ENCODE results near the gene CIZ1. TPM values are rescaled to one million over a fixed set of nuclear protein-coding genes. Genes with fewer than 3 reads are reported as not detected.

CIZ1 gene
- total and polyA plus RNA-seq, 3 donors from 2014 or later, result 114 to 159 (median 115) TPM

GRCh38 chr9:128122809-128123175 lies 68.6 kb downstream of the CIZ1 start:
- H3K27ac ChIP-seq, result no peak overlapping the region
- no peak for DNase-seq
- H3K27me3 ChIP-seq, result no peaks in the 10 kb centered on the region
- H3K4me3 ChIP-seq, result no peak overlapping the region
- H3K9me3 ChIP-seq, result no peaks in the 10 kb centered on the region
- H3K36me3 ChIP-seq (ENCODE audit: low read depth, missing control alignments), result no peaks in the 10 kb centered on the region
- intact Hi-C loops (cut with DNase I; ENCODE audit: low total_unique reads), result no loop called here
- 91 to 94% methylated on average over 14 to 24 of the region's 24 CpGs for WGBS, 2 donors
- peaks cover 16% of the 10 kb centered on the region for H3K4me1 ChIP-seq
- TF ChIP-seq CTCF (IDR thresholded peaks at IDR 0.05), result no peak
- TF ChIP-seq POLR2A (IDR thresholded peaks at IDR 0.05), result no peak

DNA sequence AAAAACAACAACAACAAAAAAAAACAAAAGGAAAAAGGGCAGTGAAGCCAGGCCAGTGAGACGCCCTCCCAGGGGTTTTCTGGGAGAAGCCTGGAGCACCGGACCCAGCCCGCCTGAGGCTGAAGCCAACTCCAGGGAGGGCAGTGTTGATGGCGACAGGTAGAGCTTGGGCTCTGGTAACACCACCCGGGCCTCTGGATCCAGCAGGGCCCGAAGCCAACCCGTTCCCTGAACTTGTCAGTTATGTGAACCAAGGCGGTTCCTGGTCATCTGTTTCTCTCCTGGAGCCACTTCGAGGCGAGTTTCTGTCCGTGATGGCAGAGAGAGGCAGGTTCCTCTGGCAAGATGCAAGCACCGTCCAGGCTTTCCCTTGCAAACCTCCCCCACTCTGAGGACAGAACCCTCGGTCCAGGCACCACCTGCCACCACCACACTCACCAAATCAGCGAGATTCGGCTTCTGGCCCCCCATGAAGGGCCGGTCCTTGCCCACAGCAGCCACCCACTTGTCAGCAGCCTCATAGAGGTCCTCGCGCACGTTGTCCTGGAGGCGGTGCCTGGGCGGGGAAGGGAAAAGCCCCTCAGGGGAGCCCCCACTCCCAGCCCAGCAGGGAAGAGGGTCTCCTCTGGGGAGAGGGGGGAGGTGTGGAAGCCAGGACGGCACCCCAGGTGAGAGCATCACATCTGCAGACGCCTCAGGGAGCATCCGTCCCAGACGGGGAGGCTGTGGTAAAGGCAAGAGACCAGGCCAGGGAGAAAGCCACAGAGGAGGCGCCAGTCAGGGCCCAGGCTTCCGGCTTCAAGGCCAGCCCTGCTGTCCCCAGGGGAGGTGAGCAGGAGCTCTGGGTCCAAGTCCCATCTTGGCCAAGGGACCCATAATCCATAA lies 69.2 kb downstream of the CIZ1 start:
- TF ChIP-seq POLR2A (IDR thresholded peaks at IDR 0.05) (no peak), CTCF (IDR thresholded peaks at IDR 0.05) (no peak)
- DNase-seq, result no peak
- WGBS, 2 donors, result 87 to 90% methylated on average over 16 to 27 of the region's 27 CpGs
- H3K4me3 ChIP-seq, result no peak overlapping the region
- H3K27ac ChIP-seq, result no peak overlapping the region
- intact Hi-C loops (cut with DNase I; ENCODE audit: low total_unique reads), result no loop called here
- no peaks in the 10 kb centered on the region for H3K36me3 ChIP-seq (ENCODE audit: low read depth, missing control alignments)
- no peaks in the 10 kb centered on the region for H3K27me3 ChIP-seq
- H3K9me3 ChIP-seq, result no peaks in the 10 kb centered on the region
- H3K4me1 ChIP-seq, result peaks cover 17% of the 10 kb centered on the region

- WGBS, 2 donors, result 95 to 100% methylated on average over 5 of the region's 5 CpGs
- intact Hi-C loops (cut with DNase I; ENCODE audit: low total_unique reads), result no loop called here
Measured at GRCh38 chr9:128121466-128121810, 69.9 kb downstream of the CIZ1 start.

GRCh38 chr9:128120741-128121465 lies 70.5 kb downstream of the CIZ1 start:
- Histone ChIP-seq H3K4me1 (peaks cover 10% of the 10 kb centered on the region), H3K4me3 (no peak overlapping the region), H3K36me3 (ENCODE audit: low read depth, missing control alignments) (no peaks in the 10 kb centered on the region), H3K27ac (no peak overlapping the region), H3K9me3 (no peaks in the 10 kb centered on the region), H3K27me3 (no peaks in the 10 kb centered on the region)
- no peak for TF ChIP-seq POLR2A (IDR thresholded peaks at IDR 0.05)
- no peak for TF ChIP-seq CTCF (IDR thresholded peaks at IDR 0.05)
- WGBS, 2 donors, result 87 to 88% methylated on average over 12 to 29 of the region's 29 CpGs
- no peak for DNase-seq
- intact Hi-C loops (cut with DNase I; ENCODE audit: low total_unique reads), result no loop called here

More at GRCh38 chr9:128121466-128121810, 69.9 kb downstream of the CIZ1 start:
- TF ChIP-seq POLR2A (IDR thresholded peaks at IDR 0.05) (no peak), CTCF (IDR thresholded peaks at IDR 0.05) (no peak)
- Histone ChIP-seq H3K9me3 (no peaks in the 10 kb centered on the region), H3K36me3 (ENCODE audit: low read depth, missing control alignments) (no peaks in the 10 kb centered on the region), H3K27me3 (no peaks in the 10 kb centered on the region), H3K4me1 (peaks cover 16% of the 10 kb centered on the region), H3K27ac (no peak overlapping the region), H3K4me3 (no peak overlapping the region)
- no peak for DNase-seq
